Activated CD4-positive, alpha-beta T cell treated with anti-CD3 and anti-CD28 coated beads, Interleukin-2, amount 10 ng/mL, durations not matched to agents 24 days and 14 days (primary cell): ENCODE data around the gene NFXL1. TPM values are rescaled to one million over a fixed set of nuclear protein-coding genes. Genes with fewer than 3 reads are reported as not detected.

Source experiments
- DNase-seq: peaks from one replicate; pipeline ENCODE4 v3.0.0; 2022
- H3K27ac Mint-ChIP-seq: one replicate; pipeline ENCODE4 v1.8.0; 2022; ENCODE audit warnings: mild to moderate bottlenecking, mixed read lengths
- H3K27me3 Mint-ChIP-seq: one replicate; pipeline ENCODE4 v1.8.0; 2022; ENCODE audit warnings: mixed read lengths
- H3K36me3 Mint-ChIP-seq: one replicate; pipeline ENCODE4 v1.8.0; 2022; ENCODE audit warnings: low read depth, mild to moderate bottlenecking, mixed read lengths
- H3K4me1 Mint-ChIP-seq: one replicate; pipeline ENCODE4 v1.8.0; 2021; ENCODE audit warnings: mixed read lengths
- H3K4me3 Mint-ChIP-seq: one replicate; pipeline ENCODE4 v1.8.0; 2022; ENCODE audit warnings: mild to moderate bottlenecking, moderate library complexity, mixed read lengths
- H3K9me3 Mint-ChIP-seq: one replicate; pipeline ENCODE4 v1.8.0; 2021; ENCODE audit warnings: mixed read lengths
- intact Hi-C: fragments of 100-400 bp; cut with micrococcal nuclease; formaldehyde crosslinking; loops from one replicate; pipeline ENCODE4 v1.15.1; 2023
- total RNA-seq: library from RNA; stranded (reverse); gene quantifications from 2 replicates; pipeline ENCODE4 v1.2.3, GENCODE V29; 2022

NFXL1 gene
- total RNA-seq, 1 donor from 2014 or later = 15.0 TPM

GRCh38 chr4:47873877-47874541 is 40.4 kb downstream of the NFXL1 start:
- no peak for DNase-seq
- Mint-ChIP-seq H3K36me3 (peaks cover 58% of the 10 kb centered on the region), H3K4me3 (no peak overlapping the region), H3K27me3 (no peaks in the 10 kb centered on the region), H3K9me3 (peaks cover 7% of the 10 kb centered on the region), H3K4me1 (peaks cover 9% of the 10 kb centered on the region), H3K27ac (peak overlapping the region; percentile 43)
- intact Hi-C loops = loop anchor here (1.0 to 5.0 kb wide), 2 partner anchors 35 to 38 kb away; partner anchors contain the start of gene NFXL1

DNA sequence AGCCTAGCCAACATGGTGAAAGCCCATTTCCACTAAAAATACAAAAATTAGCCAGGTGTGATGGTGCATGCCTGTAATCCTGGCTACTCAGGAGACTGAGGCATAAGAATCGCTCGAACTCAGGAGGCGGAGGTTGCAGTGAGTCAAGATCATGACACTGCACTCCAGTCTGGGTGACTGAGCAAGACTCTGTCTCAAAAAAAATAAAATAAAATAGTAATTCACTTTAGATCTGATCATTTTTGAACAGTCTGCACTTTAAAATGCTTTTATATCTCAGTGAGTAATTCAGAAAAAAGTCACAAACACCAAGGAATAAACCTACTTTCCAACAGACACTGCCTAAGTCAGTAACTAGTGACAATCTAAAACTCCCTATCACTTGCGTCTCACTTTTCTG is 50.9 kb downstream of the NFXL1 start:
- Mint-ChIP-seq H3K36me3 (peaks cover 21% of the 10 kb centered on the region), H3K4me3 (no peak overlapping the region), H3K27me3 (no peaks in the 10 kb centered on the region), H3K4me1 (no peaks in the 10 kb centered on the region), H3K9me3 (no peaks in the 10 kb centered on the region), H3K27ac (no peak overlapping the region)
- intact Hi-C loops = no loop called here
- no peak for DNase-seq

DNA sequence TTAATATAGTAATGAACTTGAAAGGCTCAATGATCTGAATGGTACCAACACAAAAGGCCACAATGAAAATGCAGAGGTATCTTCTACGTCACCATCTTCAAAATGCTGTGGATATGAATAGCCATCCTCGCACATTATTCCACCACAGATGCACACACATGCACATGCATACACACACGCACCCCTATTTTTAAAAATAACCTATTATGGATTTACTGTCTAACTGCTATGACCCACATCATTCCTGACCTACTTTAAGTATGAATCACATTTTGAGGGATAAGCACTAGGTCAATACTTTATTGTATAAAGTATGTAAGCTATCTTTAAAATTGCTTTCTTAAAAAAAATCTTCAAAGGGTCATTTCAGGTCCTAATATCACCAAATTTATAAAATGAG is 52.1 kb downstream of the NFXL1 start:
- Mint-ChIP-seq H3K27ac (no peak overlapping the region), H3K4me3 (no peak overlapping the region), H3K9me3 (no peaks in the 10 kb centered on the region), H3K27me3 (no peaks in the 10 kb centered on the region), H3K36me3 (peaks cover 15% of the 10 kb centered on the region), H3K4me1 (no peaks in the 10 kb centered on the region)
- no peak for DNase-seq
- intact Hi-C loops = no loop called here

GRCh38 chr4:47860305-47860704 is 54.1 kb downstream of the NFXL1 start:
- intact Hi-C loops = no loop called here
- Mint-ChIP-seq H3K36me3 (peaks cover 13% of the 10 kb centered on the region), H3K4me3 (no peak overlapping the region), H3K27me3 (no peaks in the 10 kb centered on the region), H3K9me3 (no peaks in the 10 kb centered on the region), H3K4me1 (no peaks in the 10 kb centered on the region), H3K27ac (no peak overlapping the region)
- no peak for DNase-seq

- Mint-ChIP-seq H3K4me1 (no peaks in the 10 kb centered on the region), H3K27ac (no peak overlapping the region), H3K9me3 (no peaks in the 10 kb centered on the region), H3K27me3 (no peaks in the 10 kb centered on the region), H3K36me3 (peaks cover 11% of the 10 kb centered on the region), H3K4me3 (no peak overlapping the region)
- DNase-seq = no peak
- intact Hi-C loops = no loop called here
Observed at GRCh38 chr4:47858006-47858405, 56.4 kb downstream of the NFXL1 start.

DNA sequence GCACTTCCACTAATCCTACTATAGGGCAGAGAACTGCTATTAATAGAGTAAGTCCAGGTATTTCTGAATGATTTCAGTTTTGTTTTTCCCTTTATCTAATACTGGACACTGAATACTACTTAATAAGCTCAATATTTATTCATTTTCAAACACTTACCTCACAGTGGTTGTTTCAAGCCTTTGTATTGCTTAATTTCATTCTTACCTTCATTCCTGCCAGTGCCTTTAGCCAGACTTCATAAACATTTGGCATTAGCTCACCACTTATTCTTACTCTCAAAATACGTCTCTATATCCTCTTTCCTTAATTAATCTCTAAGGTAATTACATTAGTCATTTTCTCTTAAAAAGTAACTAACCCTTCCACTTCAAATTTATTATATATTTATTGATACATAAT is 57.7 kb downstream of the NFXL1 start:
- Mint-ChIP-seq H3K9me3 (no peaks in the 10 kb centered on the region), H3K4me1 (no peaks in the 10 kb centered on the region), H3K4me3 (no peak overlapping the region), H3K36me3 (peaks cover 8% of the 10 kb centered on the region), H3K27ac (no peak overlapping the region), H3K27me3 (no peaks in the 10 kb centered on the region)
- intact Hi-C loops = no loop called here
- DNase-seq = no peak

GRCh38 chr4:47855350-47855749 is 59.0 kb downstream of the NFXL1 start:
- H3K4me1 Mint-ChIP-seq = no peaks in the 10 kb centered on the region
- no peak overlapping the region for H3K4me3 Mint-ChIP-seq
- no peaks in the 10 kb centered on the region for H3K9me3 Mint-ChIP-seq
- DNase-seq = no peak
- intact Hi-C loops = no loop called here
- no peak overlapping the region for H3K27ac Mint-ChIP-seq
- H3K36me3 Mint-ChIP-seq = peaks cover 10% of the 10 kb centered on the region
- no peaks in the 10 kb centered on the region for H3K27me3 Mint-ChIP-seq

- peaks cover 18% of the 10 kb centered on the region for H3K36me3 Mint-ChIP-seq
- intact Hi-C loops = no loop called here
- no peak overlapping the region for H3K27ac Mint-ChIP-seq
- no peaks in the 10 kb centered on the region for H3K9me3 Mint-ChIP-seq
- no peaks in the 10 kb centered on the region for H3K27me3 Mint-ChIP-seq
- H3K4me1 Mint-ChIP-seq = no peaks in the 10 kb centered on the region
- DNase-seq = no peak
- H3K4me3 Mint-ChIP-seq = no peak overlapping the region
Observed at GRCh38 chr4:47852136-47852535, 62.2 kb downstream of the NFXL1 start.

DNA sequence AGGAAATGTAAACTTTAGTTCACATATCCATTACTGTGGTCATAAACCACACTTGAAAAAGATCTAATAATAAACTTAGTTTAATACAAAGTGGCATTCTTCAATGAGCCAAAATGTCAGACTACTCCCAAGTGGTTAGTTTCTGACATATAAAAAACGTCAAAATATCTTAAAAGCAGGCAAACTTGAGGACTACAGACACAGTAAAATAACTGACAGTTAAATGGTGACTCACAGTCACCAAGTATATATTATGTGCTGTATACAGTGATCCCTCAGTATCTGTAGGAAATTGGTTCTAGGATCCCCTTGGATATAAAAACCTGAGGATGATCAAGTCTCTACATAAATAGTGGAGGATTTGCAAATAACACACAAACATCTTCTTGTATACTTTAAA is 64.9 kb downstream of the NFXL1 start:
- Mint-ChIP-seq H3K27ac (no peak overlapping the region), H3K9me3 (no peaks in the 10 kb centered on the region), H3K36me3 (peaks cover 28% of the 10 kb centered on the region), H3K4me3 (no peak overlapping the region), H3K27me3 (no peaks in the 10 kb centered on the region), H3K4me1 (no peaks in the 10 kb centered on the region)
- intact Hi-C loops = no loop called here
- no peak for DNase-seq

DNA sequence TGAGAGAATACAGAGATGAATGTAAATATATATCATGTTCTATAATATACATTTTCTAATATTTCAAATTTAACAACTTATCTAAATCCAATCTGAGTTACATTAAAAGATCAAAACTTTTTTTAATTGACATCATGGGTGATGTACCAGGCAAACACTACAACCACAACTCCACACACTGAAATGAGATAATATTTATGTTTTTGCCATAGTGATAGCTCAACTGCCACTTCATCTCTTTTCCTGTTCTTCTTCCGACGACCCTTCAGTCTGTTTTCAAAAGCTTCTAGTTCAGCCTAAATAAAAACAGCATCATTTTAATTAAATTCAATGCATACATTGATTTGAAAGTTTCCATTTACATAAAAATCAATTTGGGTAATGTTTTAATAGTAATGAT is 66.3 kb downstream of the NFXL1 start:
- Mint-ChIP-seq H3K4me3 (no peak overlapping the region), H3K9me3 (no peaks in the 10 kb centered on the region), H3K4me1 (no peaks in the 10 kb centered on the region), H3K36me3 (peaks cover 37% of the 10 kb centered on the region), H3K27me3 (no peaks in the 10 kb centered on the region), H3K27ac (no peak overlapping the region)
- intact Hi-C loops = no loop called here
- no peak for DNase-seq

DNA sequence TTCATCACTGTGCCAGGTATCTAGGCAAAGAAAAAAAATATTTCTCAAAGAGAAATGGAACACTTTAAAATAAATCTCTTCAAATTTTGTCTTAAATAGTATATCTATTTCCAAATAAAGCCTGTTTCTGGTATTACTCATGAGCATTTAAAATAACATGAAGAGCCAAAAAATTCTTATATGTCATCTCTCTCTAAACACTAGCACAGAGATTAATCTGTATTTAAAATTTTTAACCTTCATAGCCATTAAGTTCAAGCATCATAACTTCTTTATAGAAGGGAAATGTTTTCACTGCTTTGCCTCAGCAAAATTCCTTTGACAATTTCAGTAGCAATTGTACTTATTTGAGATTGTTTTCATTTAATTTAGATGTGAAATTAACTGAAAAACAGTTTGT is 71.4 kb downstream of the NFXL1 start:
- peaks cover 4% of the 10 kb centered on the region for H3K27me3 Mint-ChIP-seq
- peaks cover 26% of the 10 kb centered on the region for H3K36me3 Mint-ChIP-seq
- no peak for DNase-seq
- no peaks in the 10 kb centered on the region for H3K9me3 Mint-ChIP-seq
- no peak overlapping the region for H3K4me3 Mint-ChIP-seq
- intact Hi-C loops = no loop called here
- H3K27ac Mint-ChIP-seq = no peak overlapping the region
- peaks cover 2% of the 10 kb centered on the region for H3K4me1 Mint-ChIP-seq

- Mint-ChIP-seq H3K27me3 (peaks cover 25% of the 10 kb centered on the region), H3K4me3 (no peak overlapping the region), H3K9me3 (no peaks in the 10 kb centered on the region), H3K36me3 (peaks cover 14% of the 10 kb centered on the region), H3K4me1 (peaks cover 17% of the 10 kb centered on the region), H3K27ac (no peak overlapping the region)
- DNase-seq = no peak
- intact Hi-C loops = no loop called here
Observed at GRCh38 chr4:47840291-47840690, 74.1 kb downstream of the NFXL1 start.

GRCh38 chr4:47839259-47839658 is 75.1 kb downstream of the NFXL1 start:
- H3K27me3 Mint-ChIP-seq = peaks cover 31% of the 10 kb centered on the region
- H3K4me3 Mint-ChIP-seq = no peak overlapping the region
- intact Hi-C loops = loop anchor here (1.0 to 10.0 kb wide), 5 partner anchors 35 to 374 kb away; partner anchors contain the start of gene COMMD8
- H3K27ac Mint-ChIP-seq = no peak overlapping the region
- peaks cover 17% of the 10 kb centered on the region for H3K4me1 Mint-ChIP-seq
- H3K36me3 Mint-ChIP-seq = peaks cover 9% of the 10 kb centered on the region
- H3K9me3 Mint-ChIP-seq = no peaks in the 10 kb centered on the region
- DNase-seq = peak; percentile 68

DNA sequence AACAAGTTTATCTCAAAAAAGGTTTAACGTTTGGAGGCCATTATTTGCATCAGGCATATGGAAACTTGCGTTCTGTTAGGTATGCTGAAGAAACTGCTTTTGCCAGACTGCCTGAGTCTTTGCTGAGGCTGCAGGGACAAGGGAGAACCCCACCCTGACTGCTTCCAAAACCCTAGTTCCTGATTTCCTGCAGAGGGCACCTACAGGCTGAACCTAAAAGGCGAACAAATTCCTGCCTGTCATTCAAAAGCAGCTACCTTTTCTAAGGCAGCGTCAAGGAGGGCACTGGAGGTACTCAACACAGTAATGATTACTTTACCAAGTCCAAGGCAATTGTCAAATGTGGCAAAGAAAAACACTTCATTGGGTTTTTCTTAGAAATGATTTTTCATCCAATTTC is 75.9 kb downstream of the NFXL1 start:
- Mint-ChIP-seq H3K9me3 (no peaks in the 10 kb centered on the region), H3K4me3 (no peak overlapping the region), H3K36me3 (peaks cover under 1% of the 10 kb centered on the region), H3K27ac (no peak overlapping the region), H3K27me3 (peaks cover 34% of the 10 kb centered on the region), H3K4me1 (peaks cover 17% of the 10 kb centered on the region)
- DNase-seq = no peak
- intact Hi-C loops = loop anchor here (5.0 to 10.0 kb wide), 2 partner anchors 94 to 374 kb away; partner anchors contain the start of gene COMMD8

- no peaks in the 10 kb centered on the region for H3K9me3 Mint-ChIP-seq
- H3K27ac Mint-ChIP-seq = no peak within 1 kb of the TSS
- peaks cover 39% of the 10 kb centered on the region for H3K27me3 Mint-ChIP-seq
- no peaks in the 10 kb centered on the region for H3K36me3 Mint-ChIP-seq
- intact Hi-C loops = loop anchor here (2.0 to 10.0 kb wide), 3 partner anchors 77 to 373 kb away; partner anchors contain the start of genes COMMD8 and NFXL1
- H3K4me1 Mint-ChIP-seq = peaks cover 17% of the 10 kb centered on the region
- H3K4me3 Mint-ChIP-seq = peak within 1 kb of the TSS; percentile 88
- no peak for DNase-seq
Observed at GRCh38 chr4:47837908-47838294, 76.5 kb downstream of the NFXL1 start, which contains the start of gene CORIN. TSS of gene CORIN (minus strand) at chr4:47838067. CDS start at chr4:47837949, 118 bp downstream.
